HCT116 (cell line): Measurements from ENCODE around the gene CDYL2. TPM values are rescaled to one million over a fixed set of nuclear protein-coding genes. Genes with fewer than 3 reads are reported as not detected.

Source experiments
- ATAC-seq: fragments of 200-7000 bp; cut with Tn5 transposase; 2 replicates; pipeline ENCODE4 v1.9.1; 2020; ENCODE audit warnings: mild to moderate bottlenecking, moderate library complexity
- BruUV-seq: library from RNA; stranded (reverse); fragments of 400-500 nt; replicated peaks from 2 replicates; lab custom pipeline; 2021; lab: Mats Ljungman, UMichigan
- CTCF ChIA-PET: fragments of 300-600 bp; sonication (Branson Sonifier 250); formaldehyde crosslinking; loops from one replicate; lab custom pipeline; 2021; ENCODE audit warnings: antibody characterized with exemption; lab: Charles Lee
- POLR2A ChIA-PET: fragments of 300-600, 350-600 bp; sonication (Branson Sonifier 250); formaldehyde crosslinking; loops from one replicate; lab custom pipeline; 2021; ENCODE audit warnings: antibody characterized with exemption; lab: Charles Lee
- RAD21 ChIA-PET, 2 experiments: fragments of 300-600 bp; sonication (Branson Sonifier 250); formaldehyde crosslinking; loops; one replicate each; lab custom pipeline; 2023; ENCODE audit warnings: low total read pairs in 2 of 2; ENCODE audit not compliant: uncharacterized antibody in 2 of 2, unreplicated experiment in 2 of 2, low non-redundant PET in 1 of 2; lab: Charles Lee
- DNase-seq: peaks from one replicate; pipeline ENCODE4 v3.0.0-alpha.2; 2010; ENCODE audit warnings: low read depth, low spot score
- H2AFZ ChIP-seq: fragments of 200-600 bp; shearing (Covaris generic), sonication (generic); 2 replicates; pipeline ENCODE4 v1.6.1; 2017; ENCODE audit warnings: low read depth, mixed run types, mixed read lengths, antibody characterized with exemption, low read length; ENCODE audit not compliant: poor library complexity, severe bottlenecking
- H3K27ac ChIP-seq: 2 replicates; pipeline ENCODE4 v1.5.1; 2012; ENCODE audit warnings: low read depth, low read length
- H3K27me3 ChIP-seq: fragments of 200-600 bp; sonication (generic); 2 replicates; pipeline ENCODE4 v1.6.1; 2016; ENCODE audit warnings: mixed run types, low read length, mixed read lengths; ENCODE audit not compliant: insufficient read depth
- H3K36me3 ChIP-seq, 2 experiments: fragments of 200-500 bp in 1 of 2; fragments of 200-600 bp in 1 of 2; sonication (Bioruptor generic) in 1 of 2; sonication (generic) in 1 of 2; 2 replicates each; pipeline versions ENCODE4 v1.5.1 to v1.6.1; 2014 to 2016; ENCODE audit warnings: low read length in 2 of 2, inconsistent platforms in 1 of 2, mixed read lengths in 1 of 2, mixed run types in 1 of 2; ENCODE audit not compliant: insufficient read depth in 2 of 2, control insufficient read depth in 1 of 2
- H3K4me1 ChIP-seq, 2 experiments: fragments of 200-600 bp in 1 of 2; sonication (generic) in 1 of 2; 2 replicates each; pipeline versions ENCODE4 v1.5.1 to v1.6.1; 2012 to 2017; ENCODE audit warnings: low read length in 2 of 2, inconsistent platforms in 1 of 2, mild to moderate bottlenecking in 1 of 2, mixed read lengths in 1 of 2, mixed run types in 1 of 2, moderate library complexity in 1 of 2; ENCODE audit not compliant: insufficient read depth in 2 of 2, control insufficient read depth in 1 of 2
- H3K4me2 ChIP-seq: fragments of 200-600 bp; sonication (generic); 2 replicates; pipeline ENCODE4 v1.6.1; 2017; ENCODE audit warnings: mixed run types, low read length, mixed read lengths
- H3K4me3 ChIP-seq, 2 experiments: fragments of 200-600 bp in 1 of 2; sonication (generic) in 1 of 2; replicated peaks in 1 of 2; 2 replicates each; pipeline ENCODE4 v1.5.1; 2011 to 2016; ENCODE audit warnings: low read length in 2 of 2, control low read depth in 1 of 2, low read depth in 1 of 2, mild to moderate bottlenecking in 1 of 2, mixed read lengths in 1 of 2, mixed run types in 1 of 2
- H3K79me2 ChIP-seq: fragments of 200-600 bp; sonication (generic); 2 replicates; pipeline ENCODE4 v1.6.1; 2017; ENCODE audit warnings: mild to moderate bottlenecking, mixed run types, low read length, moderate library complexity, mixed read lengths; ENCODE audit not compliant: insufficient read depth
- H3K9ac ChIP-seq: fragments of 200-600 bp; sonication (generic); 2 replicates; pipeline ENCODE4 v1.6.1; 2016; ENCODE audit warnings: low read length, mixed read lengths
- H3K9me2 ChIP-seq: fragments of 200-600 bp; sonication (generic), shearing (Covaris generic); 2 replicates; pipeline ENCODE4 v1.6.1; 2017; ENCODE audit warnings: mixed run types, mild to moderate bottlenecking, moderate library complexity; ENCODE audit not compliant: insufficient read depth
- H3K9me3 ChIP-seq, 2 experiments: fragments of 200-500 bp in 1 of 2; fragments of 200-600 bp in 1 of 2; sonication (Bioruptor generic) in 1 of 2; sonication (generic) in 1 of 2; 2 replicates each; pipeline ENCODE4 v1.6.1; 2014 to 2017; ENCODE audit warnings: low read length in 2 of 2, mixed read lengths in 2 of 2, inconsistent platforms in 1 of 2, low read depth in 1 of 2, mild to moderate bottlenecking in 1 of 2, mixed run types in 1 of 2, moderate library complexity in 1 of 2; ENCODE audit not compliant: control insufficient read depth in 1 of 2, insufficient read depth in 1 of 2
- H4K20me1 ChIP-seq: fragments of 200-600 bp; sonication (generic), shearing (Covaris generic); 2 replicates; pipeline ENCODE4 v1.6.1; 2017; ENCODE audit warnings: mixed run types, mild to moderate bottlenecking, moderate library complexity; ENCODE audit not compliant: insufficient read depth
- CBX3 ChIP-seq: IDR thresholded peaks from 2 replicates; pipeline ENCODE4 v1.6.1; 2012; ENCODE audit warnings: low read depth
- EGR1 ChIP-seq: IDR thresholded peaks from 2 replicates; pipeline ENCODE4 v1.6.1; 2012; ENCODE audit warnings: low read depth
- EZH2 ChIP-seq: fragments of 200-600 bp; sonication (generic); IDR thresholded peaks from 2 replicates; pipeline ENCODE4 v1.6.1; 2017; ENCODE audit warnings: antibody characterized with exemption, mixed run types
- EZH2phosphoT487 ChIP-seq: fragments of 200-600 bp; IDR thresholded peaks from 2 replicates; pipeline ENCODE4 v1.6.1; 2018; ENCODE audit warnings: antibody characterized with exemption, borderline replicate concordance
- FOSL1 ChIP-seq: IDR thresholded peaks from 2 replicates; pipeline ENCODE4 v1.6.1; 2012; ENCODE audit warnings: low read depth
- JUND ChIP-seq: IDR thresholded peaks from 2 replicates; pipeline ENCODE4 v1.6.1; 2012
- POLR2A ChIP-seq: IDR thresholded peaks from 2 replicates; pipeline ENCODE4 v1.7.0; 2011; ENCODE audit warnings: borderline replicate concordance; ENCODE audit not compliant: insufficient read depth, insufficient read length; ENCODE audit errors: extremely low read depth
- POLR2AphosphoS5 ChIP-seq: IDR thresholded peaks from 2 replicates; pipeline ENCODE4 v1.6.1; 2011; ENCODE audit warnings: mild to moderate bottlenecking, low read depth, low read length, moderate library complexity
- SP1 ChIP-seq: IDR thresholded peaks from 2 replicates; pipeline ENCODE4 v1.6.1; 2012; ENCODE audit warnings: low read depth
- SRF ChIP-seq: IDR thresholded peaks from 2 replicates; pipeline ENCODE4 v1.6.1; 2012; ENCODE audit warnings: low read depth
- TCF7L2 ChIP-seq: IDR thresholded peaks from 2 replicates; pipeline ENCODE4 v1.7.0; 2011; ENCODE audit warnings: borderline replicate concordance, inconsistent platforms; ENCODE audit not compliant: insufficient read depth, insufficient read length; ENCODE audit errors: extremely low read depth
- YY1 ChIP-seq: IDR thresholded peaks from 2 replicates; pipeline ENCODE4 v1.6.1; 2011; ENCODE audit warnings: low read length, low read depth, moderate library complexity, mild to moderate bottlenecking; ENCODE audit not compliant: insufficient replicate concordance; ENCODE audit errors: extremely low read depth
- intact Hi-C: fragments of 100-400 bp; cut with micrococcal nuclease; formaldehyde crosslinking; loops from 2 replicates; pipeline ENCODE4 v1.10.0; 2022
- total RNA-seq: library from RNA; stranded (reverse); gene quantifications from one replicate; pipeline ENCODE4 v1.2.1, GENCODE V29; 2021; ENCODE audit not compliant: unreplicated experiment
- TF ChIP-seq, protein P1 (sequence below): IDR thresholded peaks from 2 replicates; pipeline ENCODE4 v1.6.1; 2011; ENCODE audit warnings: mild to moderate bottlenecking, low read length, moderate library complexity; ENCODE audit not compliant: insufficient replicate concordance; ENCODE audit errors: extremely low read depth
- TF ChIP-seq, protein P2 (sequence below): IDR thresholded peaks from 2 replicates; pipeline ENCODE4 v1.6.1; 2012
- TF ChIP-seq, protein P3 (sequence below): IDR thresholded peaks from 2 replicates; pipeline ENCODE4 v1.6.1; 2012; ENCODE audit warnings: low read depth

CDYL2 gene
- total RNA-seq, 1 experiment from 2014 or later, result 0.10 TPM

DNA sequence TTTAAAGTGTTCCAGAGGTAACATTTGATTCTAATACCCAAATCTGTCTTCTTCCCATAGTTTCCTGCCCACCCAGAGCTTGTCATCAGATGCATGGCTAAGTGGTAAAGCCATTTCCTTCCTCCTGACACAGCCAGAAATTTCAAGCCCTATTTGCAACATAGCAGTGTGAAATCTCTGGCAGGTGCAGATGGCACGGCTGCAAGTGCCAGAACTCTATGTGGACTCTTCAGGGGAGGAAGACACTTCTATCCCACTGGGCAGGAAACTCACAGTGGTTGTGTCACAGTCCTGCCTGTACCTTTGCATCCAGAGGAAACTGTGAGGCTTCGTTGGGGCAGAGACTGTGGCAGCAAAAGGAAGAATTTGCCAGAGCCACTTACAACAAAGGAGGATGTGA lies 250.4 kb downstream of the CDYL2 start:
- H4K20me1 ChIP-seq, result no peaks in the 10 kb centered on the region
- H3K9me2 ChIP-seq, result no peaks in the 10 kb centered on the region
- H3K4me1 ChIP-seq, result no peaks in the 10 kb centered on the region
- H3K4me3 ChIP-seq, result no peak overlapping the region
- H3K36me3 ChIP-seq, result no peaks in the 10 kb centered on the region
- no peaks in the 10 kb centered on the region for H3K79me2 ChIP-seq
- H3K27me3 ChIP-seq, result no peaks in the 10 kb centered on the region
- DNase-seq (no peak), ATAC-seq (no peak)
- no peak overlapping the region for H3K4me2 ChIP-seq
- BruUV-seq, result no TSS peak
- RAD21 ChIA-PET, result no interaction called here
- intact Hi-C loops, result no loop called here
- POLR2A ChIA-PET, result no interaction called here
- CTCF ChIA-PET, result no interaction called here
- TF ChIP-seq EZH2phosphoT487 (no peak), EZH2 (no peak), SP1 (no peak), TCF7L2 (no peak), FOSL1 (no peak), POLR2AphosphoS5 (no peak), EGR1 (no peak), CBX3 (no peak)
- TF ChIP-seq, protein P1, sequence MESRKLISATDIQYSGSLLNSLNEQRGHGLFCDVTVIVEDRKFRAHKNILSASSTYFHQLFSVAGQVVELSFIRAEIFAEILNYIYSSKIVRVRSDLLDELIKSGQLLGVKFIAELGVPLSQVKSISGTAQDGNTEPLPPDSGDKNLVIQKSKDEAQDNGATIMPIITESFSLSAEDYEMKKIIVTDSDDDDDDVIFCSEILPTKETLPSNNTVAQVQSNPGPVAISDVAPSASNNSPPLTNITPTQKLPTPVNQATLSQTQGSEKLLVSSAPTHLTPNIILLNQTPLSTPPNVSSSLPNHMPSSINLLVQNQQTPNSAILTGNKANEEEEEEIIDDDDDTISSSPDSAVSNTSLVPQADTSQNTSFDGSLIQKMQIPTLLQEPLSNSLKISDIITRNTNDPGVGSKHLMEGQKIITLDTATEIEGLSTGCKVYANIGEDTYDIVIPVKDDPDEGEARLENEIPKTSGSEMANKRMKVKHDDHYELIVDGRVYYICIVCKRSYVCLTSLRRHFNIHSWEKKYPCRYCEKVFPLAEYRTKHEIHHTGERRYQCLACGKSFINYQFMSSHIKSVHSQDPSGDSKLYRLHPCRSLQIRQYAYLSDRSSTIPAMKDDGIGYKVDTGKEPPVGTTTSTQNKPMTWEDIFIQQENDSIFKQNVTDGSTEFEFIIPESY, result no peak
- peaks cover 0 to 7% of the 10 kb centered on the region in 2 experiments; a peak in 1 of 4 replicates for H3K9me3 ChIP-seq
- no peak overlapping the region for H2AFZ ChIP-seq
- no peak overlapping the region for H3K9ac ChIP-seq
- no peak overlapping the region for H3K27ac ChIP-seq

DNA sequence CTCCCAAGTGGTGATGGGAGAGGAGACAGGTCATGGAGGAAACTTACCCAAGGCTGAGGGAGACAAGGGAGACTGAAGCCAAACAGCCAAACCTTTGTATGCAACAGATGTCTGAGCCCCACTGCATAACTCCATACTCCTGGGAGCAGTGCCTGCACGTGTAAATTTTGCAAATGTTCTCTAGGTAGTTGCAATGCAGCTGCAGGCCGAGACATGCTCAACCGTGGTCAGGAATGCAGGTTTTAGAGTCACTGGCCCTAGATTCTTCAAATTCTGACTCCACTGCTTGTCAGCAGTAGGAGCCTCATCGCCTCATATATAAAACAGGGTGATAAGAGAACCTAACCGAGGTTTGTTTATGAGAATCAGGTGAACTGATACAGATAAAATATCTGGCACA lies 252.1 kb downstream of the CDYL2 start:
- no peak for ATAC-seq
- no peaks in the 10 kb centered on the region for H3K36me3 ChIP-seq
- H3K4me3 ChIP-seq, result no peak overlapping the region
- ChIA-PET CTCF (no interaction called here), POLR2A (no interaction called here), RAD21 (no interaction called here)
- no peaks in the 10 kb centered on the region for H3K4me1 ChIP-seq
- no peak overlapping the region for H3K4me2 ChIP-seq
- H3K27me3 ChIP-seq, result no peaks in the 10 kb centered on the region
- no peaks in the 10 kb centered on the region for H3K79me2 ChIP-seq
- DNase-seq, result no peak
- intact Hi-C loops, result no loop called here
- no peak for TF ChIP-seq JUND
- no peak for TF ChIP-seq EZH2phosphoT487
- no peak for TF ChIP-seq SRF
- TF ChIP-seq, protein P2, sequence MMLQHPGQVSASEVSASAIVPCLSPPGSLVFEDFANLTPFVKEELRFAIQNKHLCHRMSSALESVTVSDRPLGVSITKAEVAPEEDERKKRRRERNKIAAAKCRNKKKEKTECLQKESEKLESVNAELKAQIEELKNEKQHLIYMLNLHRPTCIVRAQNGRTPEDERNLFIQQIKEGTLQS, result no peak
- no peak for TF ChIP-seq CBX3
- TF ChIP-seq POLR2A, result no peak
- TF ChIP-seq FOSL1, result no peak
- TF ChIP-seq, protein P3, sequence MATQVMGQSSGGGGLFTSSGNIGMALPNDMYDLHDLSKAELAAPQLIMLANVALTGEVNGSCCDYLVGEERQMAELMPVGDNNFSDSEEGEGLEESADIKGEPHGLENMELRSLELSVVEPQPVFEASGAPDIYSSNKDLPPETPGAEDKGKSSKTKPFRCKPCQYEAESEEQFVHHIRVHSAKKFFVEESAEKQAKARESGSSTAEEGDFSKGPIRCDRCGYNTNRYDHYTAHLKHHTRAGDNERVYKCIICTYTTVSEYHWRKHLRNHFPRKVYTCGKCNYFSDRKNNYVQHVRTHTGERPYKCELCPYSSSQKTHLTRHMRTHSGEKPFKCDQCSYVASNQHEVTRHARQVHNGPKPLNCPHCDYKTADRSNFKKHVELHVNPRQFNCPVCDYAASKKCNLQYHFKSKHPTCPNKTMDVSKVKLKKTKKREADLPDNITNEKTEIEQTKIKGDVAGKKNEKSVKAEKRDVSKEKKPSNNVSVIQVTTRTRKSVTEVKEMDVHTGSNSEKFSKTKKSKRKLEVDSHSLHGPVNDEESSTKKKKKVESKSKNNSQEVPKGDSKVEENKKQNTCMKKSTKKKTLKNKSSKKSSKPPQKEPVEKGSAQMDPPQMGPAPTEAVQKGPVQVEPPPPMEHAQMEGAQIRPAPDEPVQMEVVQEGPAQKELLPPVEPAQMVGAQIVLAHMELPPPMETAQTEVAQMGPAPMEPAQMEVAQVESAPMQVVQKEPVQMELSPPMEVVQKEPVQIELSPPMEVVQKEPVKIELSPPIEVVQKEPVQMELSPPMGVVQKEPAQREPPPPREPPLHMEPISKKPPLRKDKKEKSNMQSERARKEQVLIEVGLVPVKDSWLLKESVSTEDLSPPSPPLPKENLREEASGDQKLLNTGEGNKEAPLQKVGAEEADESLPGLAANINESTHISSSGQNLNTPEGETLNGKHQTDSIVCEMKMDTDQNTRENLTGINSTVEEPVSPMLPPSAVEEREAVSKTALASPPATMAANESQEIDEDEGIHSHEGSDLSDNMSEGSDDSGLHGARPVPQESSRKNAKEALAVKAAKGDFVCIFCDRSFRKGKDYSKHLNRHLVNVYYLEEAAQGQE, result no peak
- TF ChIP-seq POLR2AphosphoS5, result no peak
- TF ChIP-seq YY1, result no peak
- H3K9ac ChIP-seq, result no peak overlapping the region
- BruUV-seq, result no TSS peak
- H3K9me3 ChIP-seq, result peaks cover 0 to 7% of the 10 kb centered on the region in 2 experiments; a peak in 1 of 4 replicates
- no peaks in the 10 kb centered on the region for H4K20me1 ChIP-seq
- no peaks in the 10 kb centered on the region for H3K9me2 ChIP-seq
- H3K27ac ChIP-seq, result no peak overlapping the region
- H2AFZ ChIP-seq, result no peak overlapping the region
